Neural cell (in vitro differentiated cells): ENCODE data around the gene PTPRU. TPM values are rescaled to one million over a fixed set of nuclear protein-coding genes. Genes with fewer than 3 reads are reported as not detected.

ENCODE experiments used
- H2AFZ ChIP-seq: fragments of 200-600, 300-800 bp; sonication (generic), shearing (Covaris generic); 2 replicates; pipeline ENCODE4 v1.6.0; 2014; ENCODE audit warnings: low read depth, mild to moderate bottlenecking, antibody characterized with exemption, low read length, moderate library complexity
- H3F3A ChIP-seq: fragments of 200-600 bp; shearing (Covaris generic); 2 replicates; pipeline ENCODE4 v1.6.1; 2016; ENCODE audit warnings: mild to moderate bottlenecking, moderate library complexity, mixed read lengths, antibody characterized with exemption, low read length; ENCODE audit not compliant: insufficient read depth, poor library complexity, severe bottlenecking
- H3K27ac ChIP-seq: fragments of 200-600, 300-800 bp; sonication (generic), shearing (Covaris generic); 2 replicates; pipeline ENCODE4 v1.5.1; 2014; ENCODE audit warnings: mild to moderate bottlenecking, low read length, moderate library complexity
- H3K27me3 ChIP-seq: fragments of 300-800, 200-600 bp; sonication (generic), shearing (Covaris generic); 2 replicates; pipeline ENCODE4 v1.6.0; 2014; ENCODE audit warnings: mild to moderate bottlenecking, low read depth, low read length, moderate library complexity; ENCODE audit not compliant: insufficient read depth
- H3K36me3 ChIP-seq: fragments of 300-800, 200-600 bp; sonication (generic), shearing (Covaris generic); 2 replicates; pipeline ENCODE4 v1.5.1; 2014; ENCODE audit warnings: mild to moderate bottlenecking, antibody characterized with exemption, low read length, moderate library complexity; ENCODE audit not compliant: insufficient read depth
- H3K4me2 ChIP-seq: fragments of 300-800, 200-600 bp; sonication (generic), shearing (Covaris generic); 2 replicates; pipeline ENCODE4 v1.6.0; 2014; ENCODE audit warnings: mild to moderate bottlenecking, low read length
- H3K4me3 ChIP-seq: fragments of 300-800, 200-600 bp; sonication (generic), shearing (Covaris generic); 2 replicates; pipeline ENCODE4 v1.5.1; 2014; ENCODE audit warnings: mild to moderate bottlenecking, low read length, moderate library complexity
- H3K79me2 ChIP-seq: fragments of 200-600 bp; shearing (Covaris generic); replicated peaks from 2 replicates; pipeline ENCODE4 v1.6.0; 2014; ENCODE audit warnings: mild to moderate bottlenecking, low read length, moderate library complexity; ENCODE audit not compliant: insufficient read depth
- H3K9ac ChIP-seq: fragments of 300-800, 200-600 bp; sonication (generic), shearing (Covaris generic); 2 replicates; pipeline ENCODE4 v1.6.1; 2016; ENCODE audit warnings: mild to moderate bottlenecking, low read length, mixed read lengths
- H3K9me2 ChIP-seq: fragments of 200-600 bp; shearing (Covaris generic); 2 replicates; pipeline ENCODE4 v1.6.1; 2016; ENCODE audit warnings: mild to moderate bottlenecking, low read length, mixed read lengths; ENCODE audit not compliant: insufficient read depth
- H3K9me3 ChIP-seq: fragments of 200-600, 300-800 bp; sonication (generic), shearing (Covaris generic); 2 replicates; pipeline ENCODE4 v1.6.1; 2016; ENCODE audit warnings: mild to moderate bottlenecking, mixed run types, low read length, moderate library complexity, mixed read lengths
- H4K20me1 ChIP-seq: fragments of 200-600 bp; shearing (Covaris generic); 2 replicates; pipeline ENCODE4 v1.6.1; 2016; ENCODE audit warnings: mild to moderate bottlenecking, mixed run types; ENCODE audit not compliant: insufficient read depth
- EZH2 ChIP-seq: fragments of 200-600, 300-800 bp; shearing (Covaris generic), sonication (generic); IDR thresholded peaks from 2 replicates; pipeline ENCODE4 v1.6.1; 2014; ENCODE audit warnings: antibody characterized with exemption, low read length, borderline replicate concordance, mild to moderate bottlenecking; ENCODE audit not compliant: insufficient read depth, poor library complexity, severe bottlenecking
- MXI1 ChIP-seq: fragments of 450-650 bp; conservative IDR thresholded peaks from 2 replicates; pipeline ENCODE4 v1.6.1; 2014; ENCODE audit warnings: antibody characterized with exemption, mild to moderate bottlenecking; ENCODE audit not compliant: poor library complexity, severe bottlenecking
- POLR2AphosphoS5 ChIP-seq: IDR thresholded peaks from 2 replicates; pipeline ENCODE4 v1.6.1; 2012
- REST ChIP-seq: IDR thresholded peaks from 2 replicates; pipeline ENCODE4 v1.6.1; 2012; ENCODE audit warnings: borderline replicate concordance
- SMC3 ChIP-seq: fragments of 450-650 bp; conservative IDR thresholded peaks from 2 replicates; pipeline ENCODE4 v1.6.1; 2014; ENCODE audit warnings: antibody characterized with exemption, mild to moderate bottlenecking, moderate library complexity; ENCODE audit not compliant: poor library complexity
- polyA plus RNA-seq: library from polyadenylated mRNA; depleted of rRNA; stranded (reverse); fragments of >200 nt; gene quantifications from 2 replicates; pipeline ENCODE4 v1.2.3, GENCODE V29; 2014

Gene PTPRU
- polyA plus RNA-seq, 1 donor from 2014 or later = 5.0 TPM

- no peaks in the 10 kb centered on the region for H3K79me2 ChIP-seq
- TF ChIP-seq EZH2 = peak; percentile 54
- peak; percentile 13 for TF ChIP-seq POLR2AphosphoS5
- no peak for TF ChIP-seq REST
- H3K9ac ChIP-seq = peak overlapping the region; percentile 12
- H3K4me3 ChIP-seq = peak overlapping the region; percentile 60
- H3K9me3 ChIP-seq = no peaks in the 10 kb centered on the region
- H3K9me2 ChIP-seq = no peaks in the 10 kb centered on the region
- no peaks in the 10 kb centered on the region for H4K20me1 ChIP-seq
- no peak overlapping the region for H2AFZ ChIP-seq
- peaks cover 34% of the 10 kb centered on the region for H3K27me3 ChIP-seq
- no peaks in the 10 kb centered on the region for H3F3A ChIP-seq
- no peaks in the 10 kb centered on the region for H3K36me3 ChIP-seq
- H3K27ac ChIP-seq = no peak overlapping the region
- H3K4me2 ChIP-seq = no peak overlapping the region
Observed at GRCh38 chr1:29237852-29238619, 1.7 kb downstream of the PTPRU start.

- no peak overlapping the region for H2AFZ ChIP-seq
Observed at GRCh38 chr1:29238620-29239002, 2.3 kb downstream of the PTPRU start.

More at GRCh38 chr1:29238620-29239002, 2.3 kb downstream of the PTPRU start:
- Histone ChIP-seq H3K4me3 (peak overlapping the region; percentile 60), H3K79me2 (no peaks in the 10 kb centered on the region), H3K4me2 (no peak overlapping the region), H3K36me3 (no peaks in the 10 kb centered on the region), H3K9ac (no peak overlapping the region), H4K20me1 (no peaks in the 10 kb centered on the region), H3F3A (no peaks in the 10 kb centered on the region), H3K27ac (no peak overlapping the region), H3K9me3 (no peaks in the 10 kb centered on the region), H3K9me2 (no peaks in the 10 kb centered on the region), H3K27me3 (peaks cover 34% of the 10 kb centered on the region)
- TF ChIP-seq SMC3 (no peak), MXI1 (no peak), REST (no peak)
